ENCODE data around the gene ABLIM1.

- TF ChIP-seq CTCF (tag by site-specific recombination; IDR thresholded peaks at IDR 0.05) (no peak), ZNF24 (tag by site-specific recombination; IDR thresholded peaks at IDR 0.05) (no peak), BCL11A (tag by site-specific recombination; IDR thresholded peaks at IDR 0.05; ENCODE audit: low read depth) (no peak), ZNF169 (tag by site-specific recombination; IDR thresholded peaks at IDR 0.05) (no peak), ZNF624 (tag by site-specific recombination; IDR thresholded peaks at IDR 0.05) (no peak), GLIS2 (tag by site-specific recombination; IDR thresholded peaks at IDR 0.05) (no peak), ZNF510 (tag by site-specific recombination; IDR thresholded peaks at IDR 0.05; ENCODE audit: insufficient replicate concordance) (no peak), ZBTB21 (tag by site-specific recombination; IDR thresholded peaks at IDR 0.05) (no peak), ZBTB17 (tag by site-specific recombination; IDR thresholded peaks at IDR 0.05) (no peak), ZNF660 (tag by site-specific recombination; IDR thresholded peaks at IDR 0.05) (no peak), SETDB1 (IDR thresholded peaks at IDR 0.05; ENCODE audit: insufficient read length, low read length) (no peak), ZNF426 (tag by site-specific recombination; IDR thresholded peaks at IDR 0.05) (no peak), ZSCAN30 (tag by site-specific recombination; IDR thresholded peaks at IDR 0.05) (no peak)
- TF ChIP-seq, protein P1, sequence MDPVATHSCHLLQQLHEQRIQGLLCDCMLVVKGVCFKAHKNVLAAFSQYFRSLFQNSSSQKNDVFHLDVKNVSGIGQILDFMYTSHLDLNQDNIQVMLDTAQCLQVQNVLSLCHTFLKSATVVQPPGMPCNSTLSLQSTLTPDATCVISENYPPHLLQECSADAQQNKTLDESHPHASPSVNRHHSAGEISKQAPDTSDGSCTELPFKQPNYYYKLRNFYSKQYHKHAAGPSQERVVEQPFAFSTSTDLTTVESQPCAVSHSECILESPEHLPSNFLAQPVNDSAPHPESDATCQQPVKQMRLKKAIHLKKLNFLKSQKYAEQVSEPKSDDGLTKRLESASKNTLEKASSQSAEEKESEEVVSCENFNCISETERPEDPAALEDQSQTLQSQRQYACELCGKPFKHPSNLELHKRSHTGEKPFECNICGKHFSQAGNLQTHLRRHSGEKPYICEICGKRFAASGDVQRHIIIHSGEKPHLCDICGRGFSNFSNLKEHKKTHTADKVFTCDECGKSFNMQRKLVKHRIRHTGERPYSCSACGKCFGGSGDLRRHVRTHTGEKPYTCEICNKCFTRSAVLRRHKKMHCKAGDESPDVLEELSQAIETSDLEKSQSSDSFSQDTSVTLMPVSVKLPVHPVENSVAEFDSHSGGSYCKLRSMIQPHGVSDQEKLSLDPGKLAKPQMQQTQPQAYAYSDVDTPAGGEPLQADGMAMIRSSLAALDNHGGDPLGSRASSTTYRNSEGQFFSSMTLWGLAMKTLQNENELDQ (tag by site-specific recombination; IDR thresholded peaks at IDR 0.05; ENCODE audit: low read depth), result no peak
Observed at GRCh38 chr10:114499630-114500190, 158.4 kb downstream of the ABLIM1 start.
